MM.1S (cell line): Measurements from ENCODE around the gene CD276.

ENCODE experiments used
- DNase-seq: peaks from one replicate; pipeline ENCODE4 v3.0.0-alpha.2; 2015
- H2AFZ ChIP-seq: fragments of 300-600 bp; sonication (generic); 2 replicates; pipeline ENCODE4 v1.6.0; 2016; ENCODE audit warnings: antibody characterized with exemption, low read length
- H3F3A ChIP-seq: fragments of 300-600 bp; sonication (generic); 2 replicates; pipeline ENCODE4 v1.6.1; 2016; ENCODE audit warnings: mild to moderate bottlenecking, antibody characterized with exemption, low read length, moderate library complexity, mixed read lengths; ENCODE audit not compliant: insufficient read depth
- H3K27ac ChIP-seq: fragments of 300-600 bp; sonication (generic); 2 replicates; pipeline ENCODE4 v1.5.1; 2016; ENCODE audit warnings: mild to moderate bottlenecking, low read length
- H3K27me3 ChIP-seq: fragments of 300-600 bp; sonication (generic); replicated peaks from 2 replicates; pipeline ENCODE4 v1.6.0; 2016; ENCODE audit warnings: low read length; ENCODE audit not compliant: insufficient read depth
- H3K36me3 ChIP-seq: fragments of 300-600 bp; sonication (generic); replicated peaks from 2 replicates; pipeline ENCODE4 v1.6.1; 2016; ENCODE audit warnings: mild to moderate bottlenecking, low read length, mixed read lengths; ENCODE audit not compliant: insufficient read depth
- H3K4me1 ChIP-seq: fragments of 300-600 bp; sonication (generic); 2 replicates; pipeline ENCODE4 v1.6.1; 2016; ENCODE audit warnings: low read length, mixed read lengths
- H3K4me2 ChIP-seq: fragments of 300-600 bp; sonication (generic); 2 replicates; pipeline ENCODE4 v1.6.0; 2016; ENCODE audit warnings: low read depth, low read length
- H3K4me3 ChIP-seq: fragments of 300-600 bp; sonication (generic); 2 replicates; pipeline ENCODE4 v1.5.1; 2016; ENCODE audit warnings: low read length, mixed read lengths
- H3K79me2 ChIP-seq: fragments of 300-600 bp; sonication (generic); 2 replicates; pipeline ENCODE4 v1.6.1; 2016; ENCODE audit warnings: mixed run types, low read length, mixed read lengths
- H3K9ac ChIP-seq: fragments of 300-600 bp; sonication (generic); 2 replicates; pipeline ENCODE4 v1.6.1; 2016; ENCODE audit warnings: low read length, mixed read lengths
- H3K9me2 ChIP-seq: fragments of 300-600 bp; sonication (generic); replicated peaks from 2 replicates; pipeline ENCODE4 v1.6.1; 2016; ENCODE audit warnings: mild to moderate bottlenecking, low read length, mixed read lengths; ENCODE audit not compliant: insufficient read depth
- H3K9me3 ChIP-seq: fragments of 300-600 bp; sonication (generic); replicated peaks from 2 replicates; pipeline ENCODE4 v1.6.1; 2016; ENCODE audit warnings: mild to moderate bottlenecking, low read length, mixed read lengths; ENCODE audit not compliant: insufficient read depth
- H4K20me1 ChIP-seq: fragments of 300-600 bp; sonication (generic); 2 replicates; pipeline ENCODE4 v1.6.1; 2016; ENCODE audit warnings: mild to moderate bottlenecking, low read length, moderate library complexity, mixed read lengths; ENCODE audit not compliant: insufficient read depth
- EZH2 ChIP-seq: fragments of 300-600 bp; sonication (generic); optimal IDR thresholded peaks from 2 replicates; pipeline ENCODE3; 2017; ENCODE audit warnings: low read depth, mild to moderate bottlenecking, antibody characterized with exemption, low read length, mixed read lengths
- EZH2phosphoT487 ChIP-seq: fragments of 300-600 bp; sonication (generic); IDR thresholded peaks from 2 replicates; pipeline ENCODE4 v1.6.1; 2018; ENCODE audit warnings: antibody characterized with exemption, low read length
- TF ChIP-seq, protein P1 (sequence below): fragments of 300-600 bp; sonication (generic); IDR thresholded peaks from 2 replicates; pipeline ENCODE4 v1.5.1; 2016; ENCODE audit warnings: antibody characterized with exemption, low read length, mixed read lengths

The CD276 gene

DNA sequence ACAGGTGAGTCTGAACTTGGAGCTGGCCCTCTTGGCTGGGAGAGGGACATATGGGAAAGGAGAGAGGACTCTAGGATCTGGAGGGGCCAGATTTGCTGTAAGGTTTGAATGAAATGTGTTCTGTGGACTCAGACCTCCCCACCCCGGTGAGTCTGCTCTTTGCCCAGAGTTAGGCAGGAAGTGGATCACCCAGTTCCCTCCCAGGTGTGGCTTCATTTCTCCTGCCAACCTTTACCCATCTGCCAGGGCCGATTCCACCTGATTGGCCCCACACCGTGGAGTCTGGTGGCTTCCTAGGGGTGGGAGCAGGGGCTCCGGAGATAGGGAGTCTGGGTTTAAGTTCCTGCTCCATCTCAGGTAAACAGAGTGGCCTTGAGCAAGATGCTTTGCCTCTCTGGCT lies 25.5 kb downstream of the CD276 start:
- H3K27me3 ChIP-seq = no peaks in the 10 kb centered on the region
- no peak for DNase-seq
- H3F3A ChIP-seq = no peaks in the 10 kb centered on the region
- no peaks in the 10 kb centered on the region for H4K20me1 ChIP-seq
- H3K36me3 ChIP-seq = no peaks in the 10 kb centered on the region
- no peak overlapping the region for H3K4me3 ChIP-seq
- H3K27ac ChIP-seq = no peak overlapping the region
- H3K4me2 ChIP-seq = no peak overlapping the region
- no peak overlapping the region for H3K9ac ChIP-seq
- no peaks in the 10 kb centered on the region for H3K9me2 ChIP-seq
- no peaks in the 10 kb centered on the region for H3K79me2 ChIP-seq
- H2AFZ ChIP-seq = no peak overlapping the region
- TF ChIP-seq EZH2phosphoT487 = no peak
- no peak for TF ChIP-seq EZH2
- TF ChIP-seq, protein P1, sequence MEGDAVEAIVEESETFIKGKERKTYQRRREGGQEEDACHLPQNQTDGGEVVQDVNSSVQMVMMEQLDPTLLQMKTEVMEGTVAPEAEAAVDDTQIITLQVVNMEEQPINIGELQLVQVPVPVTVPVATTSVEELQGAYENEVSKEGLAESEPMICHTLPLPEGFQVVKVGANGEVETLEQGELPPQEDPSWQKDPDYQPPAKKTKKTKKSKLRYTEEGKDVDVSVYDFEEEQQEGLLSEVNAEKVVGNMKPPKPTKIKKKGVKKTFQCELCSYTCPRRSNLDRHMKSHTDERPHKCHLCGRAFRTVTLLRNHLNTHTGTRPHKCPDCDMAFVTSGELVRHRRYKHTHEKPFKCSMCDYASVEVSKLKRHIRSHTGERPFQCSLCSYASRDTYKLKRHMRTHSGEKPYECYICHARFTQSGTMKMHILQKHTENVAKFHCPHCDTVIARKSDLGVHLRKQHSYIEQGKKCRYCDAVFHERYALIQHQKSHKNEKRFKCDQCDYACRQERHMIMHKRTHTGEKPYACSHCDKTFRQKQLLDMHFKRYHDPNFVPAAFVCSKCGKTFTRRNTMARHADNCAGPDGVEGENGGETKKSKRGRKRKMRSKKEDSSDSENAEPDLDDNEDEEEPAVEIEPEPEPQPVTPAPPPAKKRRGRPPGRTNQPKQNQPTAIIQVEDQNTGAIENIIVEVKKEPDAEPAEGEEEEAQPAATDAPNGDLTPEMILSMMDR = no peak
- H3K9me3 ChIP-seq = no peaks in the 10 kb centered on the region
- no peaks in the 10 kb centered on the region for H3K4me1 ChIP-seq

DNA sequence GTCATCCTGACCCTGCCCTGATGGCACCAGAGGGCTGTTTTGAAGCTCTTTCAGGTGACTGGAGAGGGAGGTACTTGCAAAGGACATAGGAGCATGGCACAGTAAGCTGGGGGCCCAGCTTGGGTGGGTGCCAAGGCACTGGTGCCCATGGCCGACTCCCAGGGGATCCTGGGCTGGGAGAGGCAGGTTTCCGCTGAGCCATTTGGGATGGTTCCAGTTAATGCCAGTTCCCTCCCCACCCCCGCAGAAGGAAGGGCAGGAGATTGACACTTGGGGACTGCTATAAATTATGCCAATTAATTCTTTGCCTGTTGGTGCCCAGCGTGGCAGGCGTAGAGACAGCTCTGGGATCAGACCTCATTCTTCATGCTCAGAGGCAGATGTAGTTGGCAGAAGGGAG lies 26.1 kb downstream of the CD276 start:
- no peaks in the 10 kb centered on the region for H3K27me3 ChIP-seq
- H3K4me1 ChIP-seq = no peaks in the 10 kb centered on the region
- H3K27ac ChIP-seq = no peak overlapping the region
- no peak overlapping the region for H3K4me3 ChIP-seq
- H3F3A ChIP-seq = no peaks in the 10 kb centered on the region
- H3K36me3 ChIP-seq = no peaks in the 10 kb centered on the region
- TF ChIP-seq, protein P1 = no peak
- TF ChIP-seq EZH2phosphoT487 (no peak), EZH2 (no peak)
- no peaks in the 10 kb centered on the region for H3K79me2 ChIP-seq
- no peaks in the 10 kb centered on the region for H4K20me1 ChIP-seq
- DNase-seq = no peak
- no peaks in the 10 kb centered on the region for H3K9me3 ChIP-seq
- H3K9ac ChIP-seq = no peak overlapping the region
- no peak overlapping the region for H3K4me2 ChIP-seq
- H2AFZ ChIP-seq = no peak overlapping the region
- H3K9me2 ChIP-seq = no peaks in the 10 kb centered on the region

DNA sequence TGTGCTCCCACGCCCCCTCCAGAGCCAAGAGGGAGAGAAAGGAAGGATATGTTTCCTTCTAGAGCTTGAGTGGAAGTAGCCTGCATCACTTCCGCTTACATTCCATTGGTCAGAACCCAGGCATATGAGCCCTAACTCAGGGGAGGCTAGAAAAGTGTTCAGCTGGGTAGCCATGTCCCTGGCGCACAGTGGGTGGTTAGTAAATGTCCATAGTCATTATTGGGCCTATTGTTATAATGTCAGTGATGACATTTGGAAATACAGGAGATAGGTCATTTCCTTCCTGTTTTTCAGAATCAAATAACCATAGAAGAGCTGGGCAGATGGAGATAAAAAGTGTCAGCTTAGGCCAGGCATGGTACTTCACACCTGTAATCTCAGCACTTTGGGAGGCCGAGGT lies 27.3 kb downstream of the CD276 start:
- no peak for DNase-seq
- Histone ChIP-seq H3K79me2 (no peaks in the 10 kb centered on the region), H3K27me3 (no peaks in the 10 kb centered on the region), H3K27ac (no peak overlapping the region), H3K9me2 (no peaks in the 10 kb centered on the region), H3K36me3 (no peaks in the 10 kb centered on the region), H3K4me1 (no peaks in the 10 kb centered on the region), H3K9ac (no peak overlapping the region), H3F3A (no peaks in the 10 kb centered on the region), H2AFZ (no peak overlapping the region), H3K4me3 (no peak overlapping the region), H4K20me1 (no peaks in the 10 kb centered on the region), H3K4me2 (no peak overlapping the region), H3K9me3 (no peaks in the 10 kb centered on the region)
- TF ChIP-seq, protein P1 = no peak
- no peak for TF ChIP-seq EZH2phosphoT487
- no peak for TF ChIP-seq EZH2

DNA sequence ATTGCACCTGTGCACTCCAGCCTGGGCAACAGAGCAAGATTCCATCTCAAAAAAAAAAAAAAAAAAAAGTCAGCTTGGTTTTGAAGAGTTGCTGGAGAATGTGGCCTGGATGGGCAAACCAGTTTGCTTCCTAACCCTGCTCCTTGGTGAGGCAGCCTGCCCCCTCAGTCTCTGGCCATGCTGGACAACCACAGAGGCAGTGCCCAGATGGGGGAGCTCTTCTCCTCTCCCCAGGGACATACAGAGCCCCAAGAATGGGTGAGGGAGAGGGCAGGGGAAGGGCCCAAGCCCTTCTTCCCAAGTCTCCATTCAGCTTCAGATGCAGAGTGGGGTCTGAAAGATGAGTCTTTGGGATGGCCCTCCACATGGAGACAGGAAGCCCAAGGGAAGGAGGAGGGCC lies 27.9 kb downstream of the CD276 start:
- H4K20me1 ChIP-seq = no peaks in the 10 kb centered on the region
- H3K9me3 ChIP-seq = no peaks in the 10 kb centered on the region
- no peak overlapping the region for H3K9ac ChIP-seq
- H3K36me3 ChIP-seq = no peaks in the 10 kb centered on the region
- H2AFZ ChIP-seq = no peak overlapping the region
- H3K4me3 ChIP-seq = no peak overlapping the region
- H3K9me2 ChIP-seq = no peaks in the 10 kb centered on the region
- no peaks in the 10 kb centered on the region for H3F3A ChIP-seq
- H3K4me2 ChIP-seq = no peak overlapping the region
- no peaks in the 10 kb centered on the region for H3K79me2 ChIP-seq
- no peak overlapping the region for H3K27ac ChIP-seq
- H3K27me3 ChIP-seq = no peaks in the 10 kb centered on the region
- TF ChIP-seq EZH2 (no peak), EZH2phosphoT487 (no peak)
- TF ChIP-seq, protein P1 = no peak
- no peak for DNase-seq
- no peaks in the 10 kb centered on the region for H3K4me1 ChIP-seq
